Tracheal epithelial cell (primary cell): Measurements from ENCODE around the gene TIMM44. TPM values are rescaled to one million over a fixed set of nuclear protein-coding genes. Genes with fewer than 3 reads are reported as not detected.

Experiments
- total RNA-seq: library from RNA; depleted of rRNA; stranded (reverse); fragments of >200 nt; gene quantifications from 2 replicates; pipeline ENCODE4 v1.2.1, GENCODE V29; 2014

Gene TIMM44
- total RNA-seq: 71.8 and 84.6 TPM in 2 replicates

GRCh38 chr19:7943444-7944176 lies at the start of gene TIMM44:
Gene TIMM44 (minus strand): TSS chr19:7943666. CDS start chr19:7943651, 15 bp downstream.

GRCh38 chr19:7926021-7926726 lies 17.3 kb downstream of the TIMM44 start, which contains the start of gene CTXN1:
Gene CTXN1 (minus strand): TSS chr19:7926135. CDS start chr19:7925538, 597 bp downstream.

GRCh38 chr19:7919610-7920518 lies 23.6 kb downstream of the TIMM44 start, which contains the start of gene SNAPC2:
Gene SNAPC2 (plus strand): TSS chr19:7920338. CDS start chr19:7920367, 29 bp downstream.

GRCh38 chr19:7914598-7915045 lies 28.8 kb downstream of the TIMM44 start, which contains the start of gene TGFBR3L:
Gene TGFBR3L (plus strand): TSS chr19:7914830.

GRCh38 chr19:7903244-7904073 lies 40.0 kb downstream of the TIMM44 start, which contains the start of gene MAP2K7:
Gene MAP2K7 (plus strand): TSS chr19:7903877. CDS start chr19:7903945, 68 bp downstream.

GRCh38 chr19:7888145-7888825 lies 55.2 kb downstream of the TIMM44 start, which contains the start of gene LRRC8E:
Gene LRRC8E (plus strand): TSS chr19:7888510. CDS start chr19:7895604, 7,094 bp downstream.

Other genes starting within 250 kb of the TIMM44 start
- gene FCER2, start 241.5 kb downstream of the TIMM44 start, total RNA-seq: not detected in 2 replicates
- not detected in 2 replicates for gene CLEC4G, start 211.6 kb downstream of the TIMM44 start, total RNA-seq
- gene CD209, start 196.1 kb downstream of the TIMM44 start, total RNA-seq: not detected in 2 replicates
- gene CLEC4M, start 180.4 kb downstream of the TIMM44 start, total RNA-seq: not detected in 2 replicates
- gene EVI5L, start 113.4 kb downstream of the TIMM44 start, total RNA-seq: 12.0 and 12.1 TPM in 2 replicates
- gene PRR36, start 69.3 kb downstream of the TIMM44 start, total RNA-seq: under 0.01 TPM in 1 of 2 replicates, not detected in the other
- 8.3 and 19.0 TPM in 2 replicates for gene LRRC8E, start 55.2 kb downstream of the TIMM44 start, total RNA-seq
- gene MAP2K7, start 39.8 kb downstream of the TIMM44 start, total RNA-seq: 11.3 and 11.5 TPM in 2 replicates
- gene TGFBR3L, start 28.8 kb downstream of the TIMM44 start, total RNA-seq: 4.3 and 5.5 TPM in 2 replicates
- gene SNAPC2, start 23.3 kb downstream of the TIMM44 start, total RNA-seq: 10.1 and 20.7 TPM in 2 replicates
- 8.2 TPM in 1 of 2 replicates, not detected in the other for gene CTXN1, start 17.5 kb downstream of the TIMM44 start, total RNA-seq
- gene ELAVL1, start 62.0 kb upstream of the TIMM44 start, total RNA-seq: 31.6 and 39.9 TPM in 2 replicates
- gene CCL25, start 109.1 kb upstream of the TIMM44 start, total RNA-seq: not detected in 2 replicates
- not detected in 2 replicates for gene FBN3, start 205.9 kb upstream of the TIMM44 start, total RNA-seq